DMS79 treated with DMSO at 0.1 percent for 48 hours (cell line): ENCODE data around the gene LMF1.
"Not testable (repeated sequence)": the region's sequence is repeated elsewhere in the genome, so short reads cannot be mapped to it uniquely, and the experiment has no call there.

Source experiments
- DNase-seq: peaks from one replicate; lab custom pipeline; 2025; lab: John Stamatoyannopoulos, UW

LMF1 gene

GRCh38 chr16:970386-970765 is 408 bp downstream of the LMF1 start:
- DNase-seq: no peak

DNA sequence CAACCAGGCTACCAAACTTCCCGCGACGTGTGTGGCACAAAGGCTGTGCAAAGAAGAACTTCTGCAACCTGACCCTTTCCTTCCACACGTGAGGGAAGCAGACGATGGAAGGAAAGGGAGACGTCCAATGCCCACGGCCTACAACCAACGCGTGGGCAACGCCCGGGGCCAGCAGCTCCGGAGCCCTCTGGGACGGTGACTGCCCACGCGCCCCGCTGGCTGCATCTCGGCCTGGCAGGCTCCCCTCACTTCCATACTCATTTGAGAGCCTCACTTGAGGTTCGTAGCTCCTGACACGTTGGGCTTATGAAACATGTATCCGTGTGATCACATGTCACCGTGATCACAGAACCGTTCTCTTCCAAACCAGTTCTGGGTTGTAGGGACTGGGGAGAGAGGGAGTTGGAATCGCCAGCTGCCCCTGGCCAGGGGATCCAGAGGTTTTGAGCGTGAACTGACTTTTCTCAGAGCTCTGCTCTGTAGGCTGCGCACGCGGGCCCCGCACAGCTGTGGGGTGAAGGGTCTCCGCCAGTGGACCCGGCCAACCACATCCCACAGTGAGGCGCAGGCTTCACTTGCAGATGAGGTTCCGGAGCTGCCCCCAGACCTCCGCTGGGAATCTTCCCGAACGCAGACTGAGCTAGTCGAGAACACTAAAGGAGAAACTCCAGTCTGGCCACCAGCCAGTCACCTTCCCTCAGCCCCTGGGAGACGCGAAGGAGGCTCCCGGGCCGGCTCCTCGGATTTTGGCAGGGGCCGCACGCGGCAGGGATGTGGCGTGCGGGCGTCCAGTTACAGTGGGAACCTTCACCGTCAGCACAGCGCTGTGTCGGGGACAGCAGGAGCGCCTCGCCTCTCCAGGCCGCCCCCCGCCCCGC is 1.0 kb downstream of the LMF1 start:
- DNase-seq: no peak

- no peak for DNase-seq
Measured at GRCh38 chr16:968620-969019, 2.2 kb downstream of the LMF1 start.

- DNase-seq: no peak
Measured at GRCh38 chr16:967546-968295, 3.1 kb downstream of the LMF1 start.

DNA sequence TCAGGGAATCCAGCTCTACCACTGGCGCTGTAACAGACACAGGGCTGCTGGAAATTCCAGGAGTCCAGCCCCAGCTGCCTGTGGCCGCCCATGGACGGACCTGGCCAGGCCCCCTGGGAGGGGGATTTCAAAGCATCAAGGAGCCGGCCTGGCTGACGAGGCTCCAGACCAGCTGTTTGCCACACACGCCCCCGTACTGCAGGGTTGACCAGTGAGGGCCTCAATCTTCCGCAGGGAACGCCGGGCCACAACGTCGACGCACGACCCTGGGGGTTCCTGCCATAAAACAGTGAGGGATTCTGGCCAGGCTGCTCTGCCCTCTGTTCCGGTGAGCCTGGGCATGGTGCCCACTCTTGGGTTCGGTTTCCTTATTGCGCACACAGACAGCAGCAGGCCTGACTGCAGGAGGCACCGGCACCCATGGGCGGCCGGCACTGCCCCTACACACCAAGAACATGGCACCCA is 3.7 kb downstream of the LMF1 start:
- no peak for DNase-seq

- DNase-seq: no peak
Measured at GRCh38 chr16:966505-966904, 4.3 kb downstream of the LMF1 start.

GRCh38 chr16:966035-966434 is 4.7 kb downstream of the LMF1 start:
- DNase-seq: no peak

DNA sequence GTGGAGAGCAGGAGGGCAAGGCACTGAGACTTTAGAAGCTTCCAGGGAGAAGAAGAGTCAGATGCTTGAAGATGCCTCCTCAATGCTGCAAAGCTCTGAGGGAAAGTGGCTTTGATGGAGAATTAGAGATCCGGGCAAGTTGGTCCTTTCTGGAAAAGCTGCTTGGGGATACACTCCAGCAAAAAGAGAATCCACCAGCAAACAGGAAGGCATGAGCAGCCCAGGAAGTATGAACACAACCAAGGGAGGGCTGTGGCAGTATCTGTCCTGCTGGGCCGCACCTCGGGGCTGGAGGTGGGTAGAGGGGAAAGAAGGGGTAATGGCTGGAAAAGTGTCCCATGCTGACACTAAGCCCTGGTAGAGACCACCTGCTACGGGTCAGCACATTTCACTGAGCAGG is 5.3 kb downstream of the LMF1 start:
- DNase-seq: no peak

DNA sequence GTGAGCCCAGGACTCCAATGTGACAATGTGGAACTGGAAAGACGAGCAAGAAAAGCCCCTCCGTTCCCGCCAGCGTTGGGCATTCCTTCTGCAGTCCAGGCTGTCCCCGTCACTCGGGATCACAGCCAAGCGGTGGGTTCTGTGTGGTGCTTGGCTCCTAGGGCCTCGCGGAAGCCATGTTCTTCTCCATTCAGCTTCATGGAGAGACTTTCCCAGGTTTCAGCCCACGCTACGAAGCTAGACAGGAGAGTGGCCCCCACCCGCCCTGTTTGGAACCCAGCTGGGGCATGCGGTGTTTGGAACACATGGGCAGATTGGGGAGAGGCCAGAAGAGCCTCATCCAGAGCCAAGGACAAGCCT is 5.8 kb downstream of the LMF1 start:
- peak; percentile 45 for DNase-seq

DNA sequence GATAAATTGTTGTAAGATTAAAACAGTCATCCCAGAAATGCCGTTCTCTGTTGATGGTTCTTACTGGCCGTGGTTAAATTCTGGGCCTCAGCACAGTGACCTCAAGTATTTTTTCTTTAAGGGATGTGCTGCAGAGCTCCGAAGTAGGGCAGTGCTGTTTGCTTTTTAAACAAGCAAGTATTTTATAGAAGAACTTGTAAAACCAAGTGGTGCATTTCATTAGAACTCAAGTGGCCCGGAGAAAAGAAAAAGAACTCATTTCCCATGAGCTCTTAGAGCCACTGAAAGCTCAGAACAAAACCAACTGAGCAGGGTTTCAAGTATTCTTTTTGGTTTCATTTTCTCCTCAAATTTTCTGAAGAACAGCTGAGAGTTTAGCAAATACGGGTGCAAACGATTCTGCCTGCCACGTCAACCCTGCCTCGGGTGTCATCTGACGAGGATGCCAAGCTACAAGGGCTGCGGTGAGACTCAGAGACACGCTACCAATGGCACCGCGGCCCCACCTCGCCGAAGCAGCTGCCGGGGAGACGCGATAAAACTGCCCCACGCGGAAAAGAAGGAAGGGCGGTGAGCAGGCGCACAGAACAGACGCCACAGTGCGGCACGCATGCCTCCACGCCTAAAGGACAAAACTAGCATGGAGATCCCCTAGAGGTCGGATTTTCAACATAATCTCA is 6.3 kb downstream of the LMF1 start:
- DNase-seq: peak; percentile 96

DNA sequence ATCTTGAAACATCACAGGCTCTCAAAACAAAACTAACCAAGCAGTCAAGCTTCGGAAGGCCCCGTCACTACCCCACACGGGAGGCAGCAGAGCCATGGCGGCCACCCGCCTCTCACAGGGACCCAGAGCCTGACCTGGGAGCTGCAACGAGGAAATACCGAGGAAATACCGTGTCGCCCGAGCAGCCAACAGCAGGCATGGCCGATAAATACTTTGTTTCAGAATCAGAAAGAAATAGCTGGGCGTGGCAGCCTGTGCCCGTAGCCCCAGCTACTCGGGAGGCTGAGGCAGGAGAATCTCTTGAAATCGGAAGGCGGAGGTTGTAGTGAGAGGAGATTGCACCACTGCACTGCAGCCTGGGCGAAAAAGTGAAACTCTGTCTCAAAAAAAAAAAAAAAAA is 6.9 kb downstream of the LMF1 start:
- DNase-seq: peak; percentile 66

DNA sequence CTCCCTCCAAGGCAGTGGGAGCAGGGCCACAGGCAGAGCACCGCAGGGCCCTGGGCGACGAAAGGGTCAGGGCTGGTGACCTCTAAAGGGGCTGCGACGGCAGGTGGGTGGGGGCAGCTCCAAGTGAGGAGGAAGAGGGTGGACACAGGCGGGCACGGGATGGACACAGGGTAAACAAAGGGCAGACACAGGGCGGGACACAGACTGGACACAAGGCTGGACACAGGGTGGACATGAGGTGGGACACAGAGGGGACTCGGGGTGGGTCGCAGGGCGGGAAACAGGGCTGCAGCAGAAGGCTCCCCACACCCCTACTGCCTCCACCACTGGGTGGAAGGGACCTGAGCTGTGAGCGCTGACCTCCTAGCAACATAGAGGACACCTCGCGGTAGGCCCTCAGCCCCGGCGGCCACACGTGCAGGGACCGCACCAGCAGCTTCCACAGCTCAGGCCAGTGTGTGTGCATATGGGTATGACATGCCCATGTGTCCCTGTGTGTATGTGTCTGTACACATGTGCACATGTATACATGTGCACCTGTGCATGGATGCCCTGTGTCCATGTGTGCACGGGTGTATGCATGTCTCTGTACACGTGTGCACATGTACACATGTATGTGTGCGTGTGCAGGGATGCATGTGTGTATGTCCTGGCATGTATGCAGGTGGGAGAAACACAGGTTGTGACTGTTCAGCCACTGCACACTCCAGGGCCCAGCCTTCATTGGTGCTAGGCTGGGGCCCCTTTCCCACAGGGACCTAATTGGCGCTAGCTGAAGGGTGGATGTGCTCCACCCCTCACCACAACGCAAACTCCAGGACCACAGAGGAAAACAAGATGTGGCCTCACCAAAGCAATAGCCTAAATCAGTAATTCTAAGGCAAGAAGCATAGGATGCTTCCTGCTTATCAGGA is 7.6 kb downstream of the LMF1 start:
- DNase-seq: peak; percentile 31

DNA sequence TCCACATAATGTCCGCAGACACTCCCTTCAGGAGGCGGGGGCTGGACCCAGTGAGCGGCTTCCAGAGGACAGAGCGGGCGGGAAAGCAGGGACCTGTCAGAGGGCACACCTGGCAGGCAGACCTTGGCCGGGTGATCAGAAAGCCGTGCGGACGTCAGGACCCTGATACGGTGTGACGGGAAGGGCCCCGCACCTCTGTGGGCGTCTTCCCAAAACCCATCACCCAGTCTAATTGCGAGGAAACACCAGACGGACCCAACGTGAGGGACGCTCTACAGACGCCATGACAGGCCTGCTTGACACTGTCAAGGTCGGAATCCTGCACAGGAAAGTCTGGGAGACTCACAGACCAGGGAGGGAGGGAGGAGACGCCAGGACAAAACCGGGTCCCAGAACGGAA is 8.4 kb downstream of the LMF1 start:
- no peak for DNase-seq

DNA sequence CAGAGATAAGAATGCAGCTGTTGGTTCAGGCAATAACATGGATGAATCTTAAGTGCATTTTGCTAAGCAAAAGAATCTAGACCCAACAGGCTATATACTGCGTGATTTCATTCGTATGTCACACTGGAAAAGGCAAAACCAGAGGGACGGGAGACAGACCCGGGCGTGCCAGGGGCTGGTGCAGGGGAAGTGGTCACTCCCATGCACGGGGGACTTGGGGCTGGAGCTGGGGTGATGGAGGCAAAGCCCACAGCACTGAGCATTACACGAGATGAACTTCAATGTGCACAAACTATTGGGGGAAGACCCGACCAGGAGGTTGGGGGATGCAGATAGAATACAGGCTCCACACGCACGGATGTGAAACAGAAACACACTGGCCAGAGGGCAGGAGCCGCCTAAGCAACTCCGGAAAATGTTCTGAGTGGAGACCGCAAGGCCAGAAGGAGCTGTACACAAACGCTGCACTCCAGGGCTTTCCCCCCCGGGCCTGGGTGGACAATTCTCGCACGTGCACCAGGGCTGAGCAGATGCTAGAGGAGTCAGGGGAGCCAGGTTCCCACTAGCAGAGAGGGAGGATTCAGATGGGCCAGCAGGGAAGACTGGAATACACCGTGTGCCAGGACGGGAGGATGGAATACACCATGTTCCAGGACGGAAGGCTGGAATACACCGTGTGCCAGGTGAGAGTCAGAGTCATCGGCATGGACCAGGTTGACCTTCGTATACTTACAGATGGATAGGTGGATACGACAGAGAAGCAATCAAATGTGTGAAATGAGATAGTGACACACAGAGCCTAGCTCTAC is 11.3 kb downstream of the LMF1 start:
- DNase-seq: no peak

DNA sequence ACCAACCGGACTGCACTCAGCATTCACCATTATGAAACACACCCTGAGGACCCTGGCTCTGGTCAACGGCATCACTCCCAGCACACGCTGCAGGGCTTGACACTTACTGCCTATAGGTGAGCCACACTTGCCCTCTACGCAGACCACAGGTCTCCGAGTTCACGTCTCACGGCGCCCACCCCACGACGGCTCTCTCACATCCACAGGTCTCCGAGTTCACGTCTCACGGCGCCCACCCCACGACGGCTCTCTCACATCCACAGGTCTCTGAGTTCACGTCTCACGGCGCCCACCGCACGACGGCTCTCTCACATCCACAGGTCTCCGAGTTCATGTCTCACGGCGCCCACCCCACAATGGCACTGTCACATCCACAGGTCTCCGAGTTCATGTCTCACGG is 15.0 kb downstream of the LMF1 start:
- DNase-seq: not testable (repeated sequence)

DNA sequence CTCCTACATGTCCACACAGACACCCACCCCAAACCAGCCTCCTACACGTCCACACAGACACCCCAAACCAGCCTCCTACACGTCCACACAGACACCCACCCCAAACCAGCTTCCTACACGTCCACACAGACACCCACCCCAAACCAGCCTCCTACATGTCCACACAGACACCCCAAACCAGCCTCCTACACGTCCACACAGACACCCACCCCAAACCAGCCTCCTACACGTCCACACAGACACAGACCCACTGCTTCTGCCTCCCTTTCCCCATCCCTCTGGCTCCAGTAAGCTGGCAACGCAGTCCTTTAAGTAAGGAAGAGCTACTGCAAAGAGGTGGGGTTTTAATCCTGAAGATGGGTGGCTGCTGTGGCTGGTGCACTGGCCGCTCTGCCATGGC is 17.0 kb downstream of the LMF1 start:
- not testable (repeated sequence) for DNase-seq

DNA sequence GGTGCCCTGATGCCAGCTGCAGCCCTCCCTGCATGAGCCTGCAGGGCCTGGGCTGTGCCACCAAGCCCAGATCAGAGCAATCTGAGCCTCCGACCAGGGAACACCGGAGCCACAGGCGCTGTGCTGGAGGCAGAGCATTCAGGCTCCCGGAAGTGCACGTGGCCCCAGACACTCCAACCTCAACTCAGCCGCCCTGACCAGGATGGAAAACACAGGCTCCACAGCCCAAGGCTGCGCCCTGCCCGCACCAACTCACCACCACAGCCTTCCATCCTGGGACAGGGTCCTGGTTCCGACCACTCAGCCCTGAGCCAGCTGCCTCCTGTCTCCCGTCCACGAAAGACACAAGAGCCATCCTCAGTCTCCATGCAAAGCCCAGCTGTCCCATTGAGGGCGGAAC is 18.5 kb downstream of the LMF1 start:
- no peak for DNase-seq

GRCh38 chr16:951660-952301 is 19.0 kb downstream of the LMF1 start:
- no peak for DNase-seq

- not testable (repeated sequence) for DNase-seq
Measured at GRCh38 chr16:950733-951573, 19.8 kb downstream of the LMF1 start.
